Type B pancreatic cell (in vitro differentiated cells): ENCODE measurements around the gene TIAM2. TPM values are rescaled to one million over a fixed set of nuclear protein-coding genes. Genes with fewer than 3 reads are reported as not detected.
"Not testable (repeated sequence)": the region's sequence is repeated elsewhere in the genome, so short reads cannot be mapped to it uniquely, and the experiment has no call there.

ENCODE experiments used
- DNase-seq: peaks from one replicate; pipeline ENCODE4 v3.0.0; 2021; ENCODE audit warnings: mixed read lengths; ENCODE audit not compliant: unreplicated experiment; ENCODE audit errors: extremely low spot score
- H3K27ac Mint-ChIP-seq: 2 replicates; pipeline ENCODE4 v1.8.0; 2021; ENCODE audit warnings: mild to moderate bottlenecking, mixed read lengths
- H3K27me3 Mint-ChIP-seq: 2 replicates; pipeline ENCODE4 v1.8.0; 2021; ENCODE audit warnings: mixed read lengths
- H3K36me3 Mint-ChIP-seq: 2 replicates; pipeline ENCODE4 v1.8.0; 2021; ENCODE audit warnings: mixed read lengths
- H3K4me1 Mint-ChIP-seq: one replicate; pipeline ENCODE4 v1.8.0; 2021; ENCODE audit warnings: mixed read lengths; ENCODE audit not compliant: unreplicated experiment
- H3K4me3 Mint-ChIP-seq: 2 replicates; pipeline ENCODE4 v1.8.0; 2021; ENCODE audit warnings: mild to moderate bottlenecking, mixed read lengths
- H3K9me3 Mint-ChIP-seq: 2 replicates; pipeline ENCODE4 v1.8.0; 2021; ENCODE audit warnings: mixed read lengths
- total RNA-seq: library from RNA; stranded (reverse); gene quantifications from 2 replicates; pipeline ENCODE4 v1.2.1, GENCODE V29; 2021; ENCODE audit warnings: low replicate concordance
- TF ChIP-seq, protein P1 (sequence below): fragments of 200-600 bp; sonication (generic); conservative IDR thresholded peaks from 2 replicates; pipeline ENCODE4 v1.5.0; 2021; ENCODE audit warnings: antibody characterized with exemption, mild to moderate bottlenecking

Gene TIAM2
- total RNA-seq, 1 donor from 2014 or later = 13.5 TPM

DNA sequence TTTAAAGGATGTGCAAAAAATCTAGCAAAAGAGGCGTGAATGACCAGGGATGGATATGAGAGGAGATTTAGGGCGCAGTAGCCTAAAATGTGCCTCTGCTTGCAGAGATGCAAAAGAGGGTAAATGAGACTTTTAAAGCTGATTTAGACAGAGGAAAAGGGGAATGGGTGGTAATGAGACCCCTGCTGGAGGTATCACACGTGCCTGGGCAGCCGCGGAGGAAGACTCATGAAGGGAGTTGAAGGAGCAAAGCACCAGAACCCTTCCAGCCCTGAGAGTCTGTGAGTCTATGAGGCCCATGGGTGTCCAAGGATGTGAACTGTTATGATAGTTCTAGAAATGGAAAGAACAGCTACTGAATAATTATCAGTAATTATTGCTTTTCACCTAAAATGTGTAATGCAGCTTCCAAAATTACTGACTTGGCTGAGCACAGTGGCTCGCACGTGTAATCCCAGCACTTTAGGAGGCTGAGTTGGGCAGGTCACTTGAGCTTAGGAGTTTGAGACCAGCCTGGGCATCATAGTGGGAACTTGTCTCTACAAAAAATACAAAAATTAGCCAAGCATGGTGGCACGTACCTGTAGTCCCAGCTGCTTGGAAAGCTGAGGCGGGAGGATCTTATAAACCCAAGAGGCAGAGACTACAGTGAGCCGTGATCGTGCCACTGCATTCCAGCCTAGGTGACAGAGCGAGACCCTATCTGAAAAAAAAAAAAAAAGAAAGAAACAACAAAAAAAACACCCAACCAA is 38.2 kb upstream of the TIAM2 start:
- TF ChIP-seq, protein P1, sequence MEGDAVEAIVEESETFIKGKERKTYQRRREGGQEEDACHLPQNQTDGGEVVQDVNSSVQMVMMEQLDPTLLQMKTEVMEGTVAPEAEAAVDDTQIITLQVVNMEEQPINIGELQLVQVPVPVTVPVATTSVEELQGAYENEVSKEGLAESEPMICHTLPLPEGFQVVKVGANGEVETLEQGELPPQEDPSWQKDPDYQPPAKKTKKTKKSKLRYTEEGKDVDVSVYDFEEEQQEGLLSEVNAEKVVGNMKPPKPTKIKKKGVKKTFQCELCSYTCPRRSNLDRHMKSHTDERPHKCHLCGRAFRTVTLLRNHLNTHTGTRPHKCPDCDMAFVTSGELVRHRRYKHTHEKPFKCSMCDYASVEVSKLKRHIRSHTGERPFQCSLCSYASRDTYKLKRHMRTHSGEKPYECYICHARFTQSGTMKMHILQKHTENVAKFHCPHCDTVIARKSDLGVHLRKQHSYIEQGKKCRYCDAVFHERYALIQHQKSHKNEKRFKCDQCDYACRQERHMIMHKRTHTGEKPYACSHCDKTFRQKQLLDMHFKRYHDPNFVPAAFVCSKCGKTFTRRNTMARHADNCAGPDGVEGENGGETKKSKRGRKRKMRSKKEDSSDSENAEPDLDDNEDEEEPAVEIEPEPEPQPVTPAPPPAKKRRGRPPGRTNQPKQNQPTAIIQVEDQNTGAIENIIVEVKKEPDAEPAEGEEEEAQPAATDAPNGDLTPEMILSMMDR = no peak
- Mint-ChIP-seq H3K4me1 (peaks cover 10% of the 10 kb centered on the region), H3K27ac (no peak overlapping the region), H3K9me3 (no peaks in the 10 kb centered on the region), H3K36me3 (peaks cover 14% of the 10 kb centered on the region), H3K4me3 (no peak overlapping the region), H3K27me3 (no peaks in the 10 kb centered on the region)
- DNase-seq = no peak

DNA sequence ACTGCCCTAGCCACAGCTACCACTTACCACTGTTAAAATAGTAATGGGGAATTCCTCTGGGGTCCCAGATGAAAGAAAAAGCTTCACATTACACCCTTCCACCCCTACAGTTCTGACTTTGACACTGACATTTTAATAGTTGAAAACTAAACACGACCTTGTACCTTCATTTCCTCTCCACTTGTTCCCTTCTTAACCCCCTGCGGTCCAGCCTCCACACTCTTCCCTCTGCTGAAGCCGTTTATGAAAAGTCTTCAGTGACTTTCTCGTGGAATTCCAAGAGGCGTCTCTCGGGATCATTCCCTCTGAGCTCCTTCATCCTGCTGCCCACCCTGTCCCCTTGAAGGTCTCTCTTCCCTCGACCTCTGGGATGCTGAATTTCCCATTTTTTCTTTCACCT is 36.6 kb upstream of the TIAM2 start:
- H3K36me3 Mint-ChIP-seq = peaks cover 12% of the 10 kb centered on the region
- H3K4me1 Mint-ChIP-seq = peaks cover 10% of the 10 kb centered on the region
- TF ChIP-seq, protein P1 = no peak
- H3K9me3 Mint-ChIP-seq = no peaks in the 10 kb centered on the region
- no peak overlapping the region for H3K4me3 Mint-ChIP-seq
- no peaks in the 10 kb centered on the region for H3K27me3 Mint-ChIP-seq
- no peak overlapping the region for H3K27ac Mint-ChIP-seq
- DNase-seq = no peak

DNA sequence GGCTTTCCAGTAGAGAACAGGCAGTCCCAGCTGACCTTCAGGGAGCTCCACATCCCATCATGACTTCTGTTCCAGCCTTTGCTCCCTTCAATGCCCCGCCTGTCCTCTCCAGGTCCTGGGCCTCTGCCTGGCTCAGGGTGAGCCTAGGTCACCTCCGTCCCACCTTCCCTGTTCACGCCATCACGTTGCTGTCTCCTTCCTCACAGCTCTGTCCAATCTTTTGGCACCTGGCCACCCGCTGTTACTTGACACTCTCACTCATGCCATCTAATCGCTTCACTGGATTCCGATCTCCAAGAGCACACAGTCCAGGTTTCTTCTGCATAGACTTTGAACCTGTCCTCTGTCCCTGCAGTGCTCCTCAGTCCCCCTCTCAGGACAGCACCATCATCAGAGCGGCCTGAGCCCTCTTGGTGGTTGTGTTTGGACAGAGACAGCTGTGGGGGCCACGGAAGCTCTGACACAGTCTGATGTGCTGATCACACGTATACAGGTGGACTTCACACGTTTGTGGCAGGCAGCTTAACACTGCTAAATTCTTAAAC is 34.7 kb upstream of the TIAM2 start:
- Mint-ChIP-seq H3K4me1 (peaks cover 10% of the 10 kb centered on the region), H3K27ac (peak overlapping the region; percentile 10), H3K4me3 (no peak overlapping the region), H3K27me3 (no peaks in the 10 kb centered on the region), H3K9me3 (no peaks in the 10 kb centered on the region), H3K36me3 (peaks cover 12% of the 10 kb centered on the region)
- TF ChIP-seq, protein P1 = no peak
- DNase-seq = no peak

DNA sequence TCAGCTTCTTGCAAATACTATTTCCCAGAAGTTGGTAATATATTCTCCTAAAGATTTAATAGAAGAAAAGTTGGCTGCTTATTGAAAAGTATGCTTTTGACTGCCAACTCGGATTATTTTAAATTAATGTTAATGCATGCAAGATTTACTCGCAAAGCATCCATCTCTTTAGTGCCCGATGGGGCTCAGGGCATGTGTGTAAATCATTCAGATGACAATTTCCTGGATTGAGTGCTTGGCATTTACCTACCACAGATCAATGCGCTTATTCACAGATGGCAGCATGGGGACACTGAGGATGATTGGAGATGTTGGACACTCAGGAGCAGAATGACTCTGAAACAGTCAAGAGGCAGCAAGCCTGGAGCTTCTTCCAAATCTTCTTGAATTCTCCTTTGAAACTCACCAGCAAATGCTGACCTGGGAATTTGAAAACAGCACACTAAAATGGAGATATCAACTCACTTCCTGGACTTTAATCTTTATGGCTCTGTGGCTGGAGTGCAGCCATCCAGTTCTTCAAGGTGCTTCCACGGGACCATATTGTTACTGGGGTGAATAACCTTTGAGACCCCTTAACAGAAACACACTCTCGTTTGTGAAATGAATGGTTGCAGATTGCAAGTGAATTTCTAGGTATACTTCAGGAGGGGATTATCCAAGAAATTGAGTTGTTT is 34.1 kb upstream of the TIAM2 start:
- H3K9me3 Mint-ChIP-seq = no peaks in the 10 kb centered on the region
- DNase-seq = no peak
- H3K4me1 Mint-ChIP-seq = peaks cover 10% of the 10 kb centered on the region
- H3K36me3 Mint-ChIP-seq = peaks cover 12% of the 10 kb centered on the region
- no peak overlapping the region for H3K4me3 Mint-ChIP-seq
- H3K27ac Mint-ChIP-seq = no peak overlapping the region
- H3K27me3 Mint-ChIP-seq = no peaks in the 10 kb centered on the region
- TF ChIP-seq, protein P1 = no peak

DNA sequence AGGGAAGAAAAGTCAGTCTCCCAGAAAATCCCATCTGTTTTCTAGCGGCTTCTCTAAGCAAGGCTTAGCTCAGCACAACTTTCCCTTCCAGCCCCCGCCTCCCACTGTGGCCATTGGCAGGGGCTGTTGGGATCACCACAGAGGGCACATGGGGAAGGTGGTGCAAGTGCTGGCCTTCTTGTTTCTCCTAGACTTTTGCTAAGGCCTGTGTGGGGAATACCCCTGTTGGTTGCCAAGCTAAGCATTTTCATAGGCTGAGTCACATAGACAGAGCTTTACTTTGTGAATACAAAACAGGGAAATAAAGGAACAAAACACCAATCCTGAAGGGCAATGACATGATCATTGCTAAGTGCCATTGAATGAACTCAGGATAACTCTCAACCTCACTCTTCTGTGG is 32.4 kb upstream of the TIAM2 start:
- Mint-ChIP-seq H3K27me3 (no peaks in the 10 kb centered on the region), H3K4me1 (peaks cover 10% of the 10 kb centered on the region), H3K9me3 (no peaks in the 10 kb centered on the region), H3K36me3 (peaks cover 12% of the 10 kb centered on the region), H3K4me3 (no peak overlapping the region), H3K27ac (no peak overlapping the region)
- TF ChIP-seq, protein P1 = no peak
- no peak for DNase-seq

DNA sequence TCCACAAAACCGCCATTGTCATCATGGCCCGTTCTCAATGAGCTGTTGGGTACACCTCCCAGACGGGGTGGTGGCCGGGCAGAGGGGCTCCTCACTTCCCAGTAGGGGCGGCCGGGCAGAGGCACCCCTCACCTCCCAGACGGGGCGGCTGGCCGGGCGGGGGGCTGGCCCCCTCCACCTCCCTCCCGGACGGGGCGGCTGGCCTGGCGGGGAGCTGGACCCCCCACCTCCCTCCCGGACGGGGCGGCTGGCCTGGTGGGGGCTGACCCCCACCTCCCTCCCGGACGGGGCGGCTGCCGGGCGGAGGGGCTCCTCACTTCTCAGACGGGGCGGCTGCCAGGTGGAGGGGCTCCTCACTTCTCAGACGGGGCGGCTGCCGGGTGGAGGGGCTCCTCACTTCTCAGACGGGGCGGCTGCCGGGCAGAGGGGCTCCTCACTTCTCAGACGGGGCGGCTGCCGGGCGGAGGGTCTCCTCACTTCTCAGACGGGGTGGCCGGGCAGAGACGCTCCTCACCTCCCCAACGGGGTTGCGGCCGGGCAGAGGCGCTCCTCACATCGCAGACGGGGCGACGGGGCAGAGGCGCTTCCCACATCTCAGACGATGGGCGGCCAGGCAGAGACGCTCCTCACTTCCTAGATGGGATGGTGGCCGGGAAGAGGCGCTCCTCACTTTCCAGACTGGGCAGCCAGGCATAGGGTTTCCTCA is 28.9 kb upstream of the TIAM2 start:
- not testable (repeated sequence) for H3K4me3 Mint-ChIP-seq, H3K36me3 Mint-ChIP-seq, H3K27me3 Mint-ChIP-seq, DNase-seq, H3K4me1 Mint-ChIP-seq, H3K9me3 Mint-ChIP-seq, H3K27ac Mint-ChIP-seq
